ENCODE measurements around the gene STX4.
"Not testable (repeated sequence)": the region's sequence is repeated elsewhere in the genome, so short reads cannot be mapped to it uniquely, and the experiment has no call there.

DNA sequence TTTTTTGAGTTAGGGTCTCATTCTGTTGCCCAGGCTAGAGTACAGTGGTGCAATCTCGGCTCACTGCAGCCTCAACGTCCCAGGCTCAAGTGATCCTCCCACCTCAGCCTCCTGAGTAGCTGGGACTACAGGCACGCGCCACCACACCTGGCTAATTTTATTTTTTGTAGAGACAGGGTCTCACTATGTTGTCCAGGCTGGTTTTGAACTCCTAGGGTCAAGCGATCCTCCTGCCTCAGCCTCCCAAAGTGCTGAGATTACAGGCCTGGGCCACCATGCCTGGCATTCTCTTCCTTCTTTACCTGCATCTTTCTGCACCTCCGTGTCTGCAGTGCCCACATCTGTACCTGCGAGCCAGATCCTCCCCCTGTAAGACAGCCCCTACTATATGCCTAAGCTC is 21.5 kb upstream of the STX4 start:
- TF ChIP-seq, protein P1, sequence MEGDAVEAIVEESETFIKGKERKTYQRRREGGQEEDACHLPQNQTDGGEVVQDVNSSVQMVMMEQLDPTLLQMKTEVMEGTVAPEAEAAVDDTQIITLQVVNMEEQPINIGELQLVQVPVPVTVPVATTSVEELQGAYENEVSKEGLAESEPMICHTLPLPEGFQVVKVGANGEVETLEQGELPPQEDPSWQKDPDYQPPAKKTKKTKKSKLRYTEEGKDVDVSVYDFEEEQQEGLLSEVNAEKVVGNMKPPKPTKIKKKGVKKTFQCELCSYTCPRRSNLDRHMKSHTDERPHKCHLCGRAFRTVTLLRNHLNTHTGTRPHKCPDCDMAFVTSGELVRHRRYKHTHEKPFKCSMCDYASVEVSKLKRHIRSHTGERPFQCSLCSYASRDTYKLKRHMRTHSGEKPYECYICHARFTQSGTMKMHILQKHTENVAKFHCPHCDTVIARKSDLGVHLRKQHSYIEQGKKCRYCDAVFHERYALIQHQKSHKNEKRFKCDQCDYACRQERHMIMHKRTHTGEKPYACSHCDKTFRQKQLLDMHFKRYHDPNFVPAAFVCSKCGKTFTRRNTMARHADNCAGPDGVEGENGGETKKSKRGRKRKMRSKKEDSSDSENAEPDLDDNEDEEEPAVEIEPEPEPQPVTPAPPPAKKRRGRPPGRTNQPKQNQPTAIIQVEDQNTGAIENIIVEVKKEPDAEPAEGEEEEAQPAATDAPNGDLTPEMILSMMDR (conservative IDR thresholded peaks at IDR 0.05; ENCODE audit: low read length) = not testable (repeated sequence)
- TF ChIP-seq EZH2phosphoT487 (IDR thresholded peaks at IDR 0.05; ENCODE audit: borderline replicate concordance) = not testable (repeated sequence)
